ENCODE results near the gene MYO15B.

- TF ChIP-seq CTCF (conservative IDR thresholded peaks at IDR 0.05; ENCODE audit: low read length) (no peak), EZH2phosphoT487 (IDR thresholded peaks at IDR 0.05; ENCODE audit: borderline replicate concordance) (no peak)
Observed at GRCh38 chr17:75650874-75651273, 63.3 kb downstream of the MYO15B start.
